ENCODE measurements around the gene EMD.
A peak's percentile ranks its signal among the peaks of the same experiment; 100 is the strongest.

The EMD gene

DNA sequence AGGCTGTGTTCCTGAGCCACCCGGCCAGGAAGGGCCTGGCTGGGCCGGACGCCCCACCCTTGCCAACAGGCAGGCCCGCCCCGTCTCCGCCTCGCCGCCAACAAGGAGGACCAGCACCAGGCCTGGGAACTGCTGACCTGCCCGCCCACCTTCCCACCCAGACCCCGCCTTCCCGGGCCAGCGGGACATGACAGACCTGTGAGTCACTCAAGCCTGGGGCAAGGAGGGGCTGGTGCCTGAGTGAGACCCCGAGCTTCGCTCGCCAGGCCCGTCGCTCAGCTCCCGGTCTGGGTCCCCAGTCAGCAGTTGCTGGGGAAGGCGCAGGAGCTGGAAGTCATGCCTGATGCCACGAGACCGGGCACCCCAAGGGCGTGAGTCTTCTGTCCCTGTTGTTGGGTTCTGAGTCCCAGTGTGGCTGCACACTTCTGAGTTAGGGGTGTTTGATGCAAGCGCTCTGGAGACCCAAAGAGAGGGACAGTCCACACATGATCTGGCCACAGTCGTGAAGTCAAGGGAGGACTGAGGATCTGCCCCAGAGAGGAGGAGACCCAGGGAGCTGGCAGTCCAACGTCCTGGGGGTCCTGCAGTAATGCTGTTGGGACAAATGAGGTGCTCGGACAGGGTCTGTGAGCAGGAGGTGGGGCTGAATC lies 30.3 kb downstream of the EMD start, which contains the start of gene DNASE1L1:
Gene DNASE1L1, minus strand, starts transcription at position 33 of the 650 bp plus-strand sequence. CDS start 3,686 bp downstream, outside the sequence.
- Histone ChIP-seq H3K27ac (peak within 1 kb of the TSS; percentile 31 to 86), H3K4me3 (peak within 1 kb of the TSS; percentile 69)
- TF ChIP-seq, protein P1, sequence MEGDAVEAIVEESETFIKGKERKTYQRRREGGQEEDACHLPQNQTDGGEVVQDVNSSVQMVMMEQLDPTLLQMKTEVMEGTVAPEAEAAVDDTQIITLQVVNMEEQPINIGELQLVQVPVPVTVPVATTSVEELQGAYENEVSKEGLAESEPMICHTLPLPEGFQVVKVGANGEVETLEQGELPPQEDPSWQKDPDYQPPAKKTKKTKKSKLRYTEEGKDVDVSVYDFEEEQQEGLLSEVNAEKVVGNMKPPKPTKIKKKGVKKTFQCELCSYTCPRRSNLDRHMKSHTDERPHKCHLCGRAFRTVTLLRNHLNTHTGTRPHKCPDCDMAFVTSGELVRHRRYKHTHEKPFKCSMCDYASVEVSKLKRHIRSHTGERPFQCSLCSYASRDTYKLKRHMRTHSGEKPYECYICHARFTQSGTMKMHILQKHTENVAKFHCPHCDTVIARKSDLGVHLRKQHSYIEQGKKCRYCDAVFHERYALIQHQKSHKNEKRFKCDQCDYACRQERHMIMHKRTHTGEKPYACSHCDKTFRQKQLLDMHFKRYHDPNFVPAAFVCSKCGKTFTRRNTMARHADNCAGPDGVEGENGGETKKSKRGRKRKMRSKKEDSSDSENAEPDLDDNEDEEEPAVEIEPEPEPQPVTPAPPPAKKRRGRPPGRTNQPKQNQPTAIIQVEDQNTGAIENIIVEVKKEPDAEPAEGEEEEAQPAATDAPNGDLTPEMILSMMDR (IDR thresholded peaks at IDR 0.05) = no peak
- DNase-seq (ENCODE audit: low spot score) = peak; percentile 96

DNA sequence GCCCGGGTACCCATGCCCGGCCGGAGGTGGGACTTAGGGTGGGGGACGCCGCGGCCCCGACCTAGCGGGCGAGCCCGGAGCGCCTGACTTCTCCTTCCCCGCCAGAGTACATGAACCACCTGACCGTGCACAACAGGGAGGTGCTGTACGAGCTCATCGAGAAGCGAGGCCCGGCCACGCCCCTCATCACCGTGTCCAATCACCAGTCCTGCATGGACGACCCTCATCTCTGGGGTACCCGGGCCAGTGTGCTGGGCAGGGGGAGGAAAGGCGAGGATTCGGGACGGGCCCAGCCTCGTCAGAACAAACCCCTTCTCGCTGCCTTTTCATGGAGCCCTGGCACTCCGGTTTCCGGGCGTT lies 32.9 kb downstream of the EMD start:
- no peak for DNase-seq (ENCODE audit: low spot score)
- Histone ChIP-seq H3K4me3 (peak overlapping the region; percentile 86), H3K27ac (peak overlapping the region; percentile 84 to 95)
- TF ChIP-seq, protein P1 (IDR thresholded peaks at IDR 0.05) = no peak

DNA sequence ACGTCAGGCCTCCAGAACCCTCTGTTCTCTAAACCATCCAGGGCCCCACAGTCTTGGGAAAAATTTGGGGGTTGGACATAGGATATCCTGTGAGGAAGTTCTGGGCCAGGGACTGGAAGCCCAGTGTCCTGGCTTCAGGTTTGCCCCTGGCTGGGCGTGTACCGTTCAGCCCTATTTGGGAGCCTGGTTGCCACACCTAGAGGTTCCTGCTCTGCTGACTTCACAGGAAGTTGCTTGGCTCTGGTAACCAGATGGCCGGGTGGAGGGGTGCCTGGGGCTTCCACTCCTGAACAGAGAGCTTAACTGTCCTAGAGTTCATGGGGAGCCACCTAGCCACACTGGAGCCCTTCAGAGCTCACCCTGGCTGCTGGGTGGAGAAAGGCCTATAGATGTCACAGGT lies 33.4 kb downstream of the EMD start:
- H3K4me3 ChIP-seq = peak overlapping the region; percentile 86
- no peak for DNase-seq (ENCODE audit: low spot score)
- TF ChIP-seq, protein P1 (IDR thresholded peaks at IDR 0.05) = no peak
- peak overlapping the region; percentile 84 to 95 for H3K27ac ChIP-seq

DNA sequence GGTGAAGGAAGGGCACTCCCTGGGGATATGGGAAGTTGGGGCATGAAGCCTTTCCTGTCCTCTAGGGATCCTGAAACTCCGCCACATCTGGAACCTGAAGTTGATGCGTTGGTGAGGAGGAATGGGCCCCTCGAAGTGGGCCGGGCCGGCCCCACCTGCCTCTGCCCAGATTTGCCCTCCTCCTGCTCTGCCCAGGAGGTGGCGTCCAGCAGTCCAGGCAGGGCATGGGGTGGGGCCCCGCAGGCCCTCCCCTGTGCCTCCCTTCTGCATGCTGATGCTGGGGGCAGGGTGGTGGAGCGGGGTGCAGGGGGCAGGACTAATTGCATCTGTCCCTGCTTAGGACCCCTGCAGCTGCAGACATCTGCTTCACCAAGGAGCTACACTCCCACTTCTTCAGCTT lies 34.0 kb downstream of the EMD start:
- no peak overlapping the region for H3K4me3 ChIP-seq
- peak overlapping the region in 1 of 2 donors; percentile 95 for H3K27ac ChIP-seq
- DNase-seq (ENCODE audit: low spot score) = no peak
- TF ChIP-seq, protein P1 (IDR thresholded peaks at IDR 0.05) = no peak

DNA sequence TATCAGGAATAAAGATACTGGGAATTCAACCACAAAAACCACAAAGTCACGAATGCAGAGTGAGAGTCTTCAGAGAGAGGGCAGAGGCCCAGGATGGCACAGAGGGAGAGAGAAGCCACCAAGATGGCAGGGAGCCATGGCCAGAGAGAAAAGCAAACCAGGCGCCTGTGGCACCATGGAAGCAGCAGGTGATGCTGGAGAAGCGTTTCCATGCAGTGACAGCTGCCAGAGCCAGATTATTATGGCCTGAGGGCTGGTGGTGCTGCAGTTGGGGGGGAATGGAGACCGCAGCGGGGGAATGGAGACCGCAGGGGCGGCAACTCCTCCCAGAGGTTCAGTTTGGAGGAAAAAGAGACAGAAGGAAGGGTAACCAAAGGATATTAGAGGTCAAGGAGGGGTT lies 38.1 kb downstream of the EMD start:
- TF ChIP-seq, protein P1 (IDR thresholded peaks at IDR 0.05) = no peak

DNA sequence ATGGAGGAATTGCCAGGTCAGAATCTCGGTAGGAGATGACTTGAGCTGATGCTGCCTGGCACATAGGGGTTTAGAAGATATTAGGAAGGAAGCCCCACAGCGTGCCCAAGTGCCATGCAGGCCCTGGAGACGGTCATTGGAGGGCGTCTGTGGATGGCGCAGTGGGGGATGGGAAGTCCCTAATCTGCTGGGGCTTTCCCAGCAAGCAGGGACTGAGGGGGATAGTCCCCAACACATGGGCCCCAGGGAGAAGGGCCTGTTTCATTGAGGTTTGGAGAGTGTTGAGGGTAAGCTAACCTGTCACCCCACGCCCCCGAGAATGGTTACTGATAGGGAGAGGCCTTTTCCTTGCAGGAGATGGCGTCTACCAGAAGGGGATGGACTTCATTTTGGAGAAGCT lies 40.1 kb downstream of the EMD start:
- Histone ChIP-seq H3K4me3 (no peak overlapping the region), H3K27ac (no peak overlapping the region)
- DNase-seq (ENCODE audit: low spot score) = no peak
- TF ChIP-seq, protein P1 (IDR thresholded peaks at IDR 0.05) = no peak

More for the DNA sequence above, 38.1 kb downstream of the EMD start:
- Histone ChIP-seq H3K27ac (no peak overlapping the region), H3K4me3 (no peak overlapping the region)
- DNase-seq (ENCODE audit: low spot score) = no peak

DNA sequence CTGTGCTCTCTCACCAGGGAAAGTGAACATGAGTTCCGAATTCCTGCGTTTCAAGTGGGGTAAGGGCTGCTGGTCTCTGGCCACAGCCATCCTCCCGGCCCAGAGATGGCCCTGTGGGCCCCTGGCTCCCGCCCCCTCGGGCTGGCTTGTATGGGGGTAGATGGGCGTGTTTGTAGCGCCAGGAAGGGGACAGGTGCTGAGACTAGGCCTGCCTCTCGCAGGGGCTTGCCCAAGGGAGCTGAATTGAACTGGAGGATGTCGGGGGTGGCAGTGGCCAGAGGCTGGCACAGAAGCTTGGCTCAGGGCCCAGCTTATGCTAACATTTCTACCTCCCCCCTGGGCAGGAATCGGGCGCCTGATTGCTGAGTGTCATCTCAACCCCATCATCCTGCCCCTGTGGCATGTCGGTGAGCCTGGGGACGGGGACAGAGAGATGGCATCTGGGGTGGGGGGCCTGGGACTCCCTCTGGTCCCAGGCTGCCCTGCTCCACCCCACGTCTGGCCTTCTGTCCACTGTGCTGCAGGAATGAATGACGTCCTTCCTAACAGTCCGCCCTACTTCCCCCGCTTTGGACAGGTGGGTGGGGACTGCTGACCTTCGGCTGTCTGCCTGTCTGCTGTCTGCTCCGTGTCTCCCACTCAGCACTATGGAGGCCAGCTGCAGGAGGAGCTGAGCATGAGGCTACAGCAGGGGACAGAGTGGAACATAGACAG lies 40.8 kb downstream of the EMD start:
- TF ChIP-seq, protein P1 (IDR thresholded peaks at IDR 0.05) = no peak
- Histone ChIP-seq H3K4me3 (no peak overlapping the region), H3K27ac (peak overlapping the region in 1 of 2 donors; percentile 48)
- no peak for DNase-seq (ENCODE audit: low spot score)

All from coronary artery (tissue), 2 donors.